Ishikawa (cell line): ENCODE measurements around the gene DCLRE1C.

Source experiments
- CEBPB ChIP-seq: IDR thresholded peaks from 2 replicates; pipeline ENCODE4 v1.6.1; 2012
- EGR1 ChIP-seq: IDR thresholded peaks from 2 replicates; pipeline ENCODE4 v1.6.1; 2012
- EP300 ChIP-seq: IDR thresholded peaks from 2 replicates; pipeline ENCODE4 v1.6.1; 2012; ENCODE audit warnings: borderline replicate concordance
- FOXM1 ChIP-seq: IDR thresholded peaks from 2 replicates; pipeline ENCODE4 v1.6.1; 2012; ENCODE audit warnings: low read depth, borderline replicate concordance
- RAD21 ChIP-seq: IDR thresholded peaks from 2 replicates; pipeline ENCODE4 v1.6.1; 2012; ENCODE audit warnings: low read depth
- TAF1 ChIP-seq: IDR thresholded peaks from 2 replicates; pipeline ENCODE4 v1.6.1; 2012; ENCODE audit warnings: low read depth, mild to moderate bottlenecking
- TCF12 ChIP-seq: IDR thresholded peaks from 2 replicates; pipeline ENCODE4 v1.6.1; 2012; ENCODE audit warnings: low read depth
- TEAD4 ChIP-seq: IDR thresholded peaks from 2 replicates; pipeline ENCODE4 v1.6.1; 2012
- YY1 ChIP-seq: IDR thresholded peaks from 2 replicates; pipeline ENCODE4 v1.6.1; 2012; ENCODE audit warnings: low read depth
- ZBTB7A ChIP-seq: IDR thresholded peaks from 2 replicates; pipeline ENCODE4 v1.6.1; 2012; ENCODE audit warnings: low read depth
- TF ChIP-seq, protein P1 (sequence below): IDR thresholded peaks from 2 replicates; pipeline ENCODE4 v1.6.1; 2012; ENCODE audit warnings: low read depth, mild to moderate bottlenecking

DNA sequence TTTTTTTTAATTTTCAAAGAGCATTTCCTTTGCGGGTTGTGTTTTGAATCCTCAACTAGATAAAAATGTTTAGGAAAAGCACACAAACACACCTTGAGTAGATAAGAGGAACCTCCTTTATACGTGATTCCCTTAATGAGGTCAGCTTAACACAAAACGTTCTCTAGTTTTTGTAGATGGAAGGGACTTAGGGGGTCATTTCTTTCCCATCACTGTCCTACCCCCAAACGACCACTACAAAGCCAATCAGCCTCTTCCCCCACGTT, 74.0 kb downstream of the DCLRE1C start:
- TF ChIP-seq EP300 (no peak), YY1 (no peak), RAD21 (no peak), TEAD4 (no peak), ZBTB7A (no peak), EGR1 (no peak), FOXM1 (no peak), TCF12 (no peak), CEBPB (no peak), TAF1 (no peak)
- TF ChIP-seq, protein P1, sequence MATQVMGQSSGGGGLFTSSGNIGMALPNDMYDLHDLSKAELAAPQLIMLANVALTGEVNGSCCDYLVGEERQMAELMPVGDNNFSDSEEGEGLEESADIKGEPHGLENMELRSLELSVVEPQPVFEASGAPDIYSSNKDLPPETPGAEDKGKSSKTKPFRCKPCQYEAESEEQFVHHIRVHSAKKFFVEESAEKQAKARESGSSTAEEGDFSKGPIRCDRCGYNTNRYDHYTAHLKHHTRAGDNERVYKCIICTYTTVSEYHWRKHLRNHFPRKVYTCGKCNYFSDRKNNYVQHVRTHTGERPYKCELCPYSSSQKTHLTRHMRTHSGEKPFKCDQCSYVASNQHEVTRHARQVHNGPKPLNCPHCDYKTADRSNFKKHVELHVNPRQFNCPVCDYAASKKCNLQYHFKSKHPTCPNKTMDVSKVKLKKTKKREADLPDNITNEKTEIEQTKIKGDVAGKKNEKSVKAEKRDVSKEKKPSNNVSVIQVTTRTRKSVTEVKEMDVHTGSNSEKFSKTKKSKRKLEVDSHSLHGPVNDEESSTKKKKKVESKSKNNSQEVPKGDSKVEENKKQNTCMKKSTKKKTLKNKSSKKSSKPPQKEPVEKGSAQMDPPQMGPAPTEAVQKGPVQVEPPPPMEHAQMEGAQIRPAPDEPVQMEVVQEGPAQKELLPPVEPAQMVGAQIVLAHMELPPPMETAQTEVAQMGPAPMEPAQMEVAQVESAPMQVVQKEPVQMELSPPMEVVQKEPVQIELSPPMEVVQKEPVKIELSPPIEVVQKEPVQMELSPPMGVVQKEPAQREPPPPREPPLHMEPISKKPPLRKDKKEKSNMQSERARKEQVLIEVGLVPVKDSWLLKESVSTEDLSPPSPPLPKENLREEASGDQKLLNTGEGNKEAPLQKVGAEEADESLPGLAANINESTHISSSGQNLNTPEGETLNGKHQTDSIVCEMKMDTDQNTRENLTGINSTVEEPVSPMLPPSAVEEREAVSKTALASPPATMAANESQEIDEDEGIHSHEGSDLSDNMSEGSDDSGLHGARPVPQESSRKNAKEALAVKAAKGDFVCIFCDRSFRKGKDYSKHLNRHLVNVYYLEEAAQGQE, result no peak
